Neural crest cell (in vitro differentiated cells): ENCODE measurements around the gene SLC17A9. TPM values are rescaled to one million over a fixed set of nuclear protein-coding genes. Genes with fewer than 3 reads are reported as not detected.

Source experiments
- DNase-seq: peaks from one replicate; pipeline ENCODE4 v3.0.0; 2021; ENCODE audit warnings: low read depth, mixed read lengths, low spot score
- H3K27ac Mint-ChIP-seq: one replicate; pipeline ENCODE4 v1.8.0; 2021; ENCODE audit warnings: mild to moderate bottlenecking, mixed read lengths; ENCODE audit not compliant: unreplicated experiment
- H3K27me3 Mint-ChIP-seq: 2 replicates; pipeline ENCODE4 v1.8.0; 2021; ENCODE audit warnings: low read depth, mild to moderate bottlenecking, mixed read lengths
- H3K36me3 Mint-ChIP-seq: 2 replicates; pipeline ENCODE4 v1.8.0; 2021; ENCODE audit warnings: low read depth, mild to moderate bottlenecking, mixed read lengths
- H3K4me1 Mint-ChIP-seq: 2 replicates; pipeline ENCODE4 v1.8.0; 2021; ENCODE audit warnings: mixed read lengths
- H3K4me3 Mint-ChIP-seq: one replicate; pipeline ENCODE4 v1.8.0; 2021; ENCODE audit warnings: mild to moderate bottlenecking, mixed read lengths
- H3K9me3 Mint-ChIP-seq: 2 replicates; pipeline ENCODE4 v1.8.0; 2021; ENCODE audit warnings: mixed read lengths
- long read RNA-seq: library from polyadenylated mRNA; unstranded; transcript quantifications from one replicate; pipeline ENCODE4 v2.0.0, GENCODE V29; 2020
- total RNA-seq: library from RNA; stranded (reverse); gene quantifications from 2 replicates; pipeline ENCODE4 v1.2.1, GENCODE V29; 2021
- TF ChIP-seq, protein P1 (sequence below): fragments of 200-600 bp; sonication (generic); conservative IDR thresholded peaks from 2 replicates; pipeline ENCODE4 v1.5.0; 2021; ENCODE audit warnings: antibody characterized with exemption, mild to moderate bottlenecking

Gene SLC17A9, protein sequence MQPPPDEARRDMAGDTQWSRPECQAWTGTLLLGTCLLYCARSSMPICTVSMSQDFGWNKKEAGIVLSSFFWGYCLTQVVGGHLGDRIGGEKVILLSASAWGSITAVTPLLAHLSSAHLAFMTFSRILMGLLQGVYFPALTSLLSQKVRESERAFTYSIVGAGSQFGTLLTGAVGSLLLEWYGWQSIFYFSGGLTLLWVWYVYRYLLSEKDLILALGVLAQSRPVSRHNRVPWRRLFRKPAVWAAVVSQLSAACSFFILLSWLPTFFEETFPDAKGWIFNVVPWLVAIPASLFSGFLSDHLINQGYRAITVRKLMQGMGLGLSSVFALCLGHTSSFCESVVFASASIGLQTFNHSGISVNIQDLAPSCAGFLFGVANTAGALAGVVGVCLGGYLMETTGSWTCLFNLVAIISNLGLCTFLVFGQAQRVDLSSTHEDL
- 1.2 and 1.4 TPM in 2 replicates for total RNA-seq
- long read RNA-seq, partial matches to known transcripts: 0 of 1 reads
- long read RNA-seq, other reads (novel, unspliced or antisense): 1 of 1 reads

GRCh38 chr20:62952373-62952967 lies at the start of gene SLC17A9:
Gene SLC17A9, plus strand, starts transcription at chr20:62952709. Its CDS starts 122 bp downstream, at chr20:62952831.
- peaks cover 17% of the 10 kb centered on the region for H3K4me1 Mint-ChIP-seq
- no peaks in the 10 kb centered on the region for H3K27me3 Mint-ChIP-seq
- DNase-seq: no peak
- H3K27ac Mint-ChIP-seq: no peak within 1 kb of the TSS
- no peak within 1 kb of the TSS for H3K4me3 Mint-ChIP-seq
- no peaks in the 10 kb centered on the region for H3K9me3 Mint-ChIP-seq
- peaks cover 18% of the 10 kb centered on the region for H3K36me3 Mint-ChIP-seq
- TF ChIP-seq, protein P1, sequence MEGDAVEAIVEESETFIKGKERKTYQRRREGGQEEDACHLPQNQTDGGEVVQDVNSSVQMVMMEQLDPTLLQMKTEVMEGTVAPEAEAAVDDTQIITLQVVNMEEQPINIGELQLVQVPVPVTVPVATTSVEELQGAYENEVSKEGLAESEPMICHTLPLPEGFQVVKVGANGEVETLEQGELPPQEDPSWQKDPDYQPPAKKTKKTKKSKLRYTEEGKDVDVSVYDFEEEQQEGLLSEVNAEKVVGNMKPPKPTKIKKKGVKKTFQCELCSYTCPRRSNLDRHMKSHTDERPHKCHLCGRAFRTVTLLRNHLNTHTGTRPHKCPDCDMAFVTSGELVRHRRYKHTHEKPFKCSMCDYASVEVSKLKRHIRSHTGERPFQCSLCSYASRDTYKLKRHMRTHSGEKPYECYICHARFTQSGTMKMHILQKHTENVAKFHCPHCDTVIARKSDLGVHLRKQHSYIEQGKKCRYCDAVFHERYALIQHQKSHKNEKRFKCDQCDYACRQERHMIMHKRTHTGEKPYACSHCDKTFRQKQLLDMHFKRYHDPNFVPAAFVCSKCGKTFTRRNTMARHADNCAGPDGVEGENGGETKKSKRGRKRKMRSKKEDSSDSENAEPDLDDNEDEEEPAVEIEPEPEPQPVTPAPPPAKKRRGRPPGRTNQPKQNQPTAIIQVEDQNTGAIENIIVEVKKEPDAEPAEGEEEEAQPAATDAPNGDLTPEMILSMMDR: no peak

DNA sequence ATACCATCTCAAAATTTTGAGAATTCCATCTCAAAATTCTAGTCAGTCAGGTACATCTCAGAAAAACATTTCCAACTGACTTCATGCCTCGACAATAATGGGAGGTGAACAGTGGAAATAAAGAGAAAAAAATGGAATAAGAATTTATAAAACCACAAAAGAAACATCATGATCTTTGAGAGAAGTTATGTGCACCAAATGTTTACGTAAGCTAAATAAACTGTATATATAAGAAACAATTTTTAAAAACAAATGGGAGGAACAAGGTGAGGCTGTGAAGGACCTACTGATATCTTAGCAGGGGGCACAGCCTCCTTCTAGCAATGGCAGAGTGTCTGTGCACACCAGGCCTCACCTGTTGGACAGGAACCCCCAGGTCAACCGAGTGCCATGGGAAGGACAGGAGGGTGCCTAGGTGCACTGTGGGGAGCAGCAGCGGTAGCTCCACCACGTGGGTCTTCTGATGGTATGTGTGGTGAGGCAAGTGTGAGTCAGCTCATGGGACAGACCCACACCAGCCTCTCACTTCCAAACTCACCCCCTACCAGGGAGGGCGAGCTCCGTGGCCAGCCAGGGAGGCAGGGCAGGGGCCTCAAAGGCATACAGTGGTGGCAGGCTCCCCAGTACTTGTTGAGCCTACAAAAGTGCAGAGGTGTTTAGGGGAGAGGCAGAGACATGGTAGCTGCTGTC lies 49.4 kb upstream of the SLC17A9 start:
- no peaks in the 10 kb centered on the region for H3K9me3 Mint-ChIP-seq
- H3K4me1 Mint-ChIP-seq: peaks cover 10% of the 10 kb centered on the region
- H3K4me3 Mint-ChIP-seq: no peak overlapping the region
- peaks cover 21% of the 10 kb centered on the region for H3K36me3 Mint-ChIP-seq
- no peak overlapping the region for H3K27ac Mint-ChIP-seq
- no peak for DNase-seq
- H3K27me3 Mint-ChIP-seq: no peaks in the 10 kb centered on the region
- TF ChIP-seq, protein P1: no peak

- H3K36me3 Mint-ChIP-seq: peaks cover 31% of the 10 kb centered on the region
- no peak overlapping the region for H3K4me3 Mint-ChIP-seq
- no peak for DNase-seq
- no peaks in the 10 kb centered on the region for H3K27me3 Mint-ChIP-seq
- H3K27ac Mint-ChIP-seq: no peak overlapping the region
- H3K9me3 Mint-ChIP-seq: no peaks in the 10 kb centered on the region
- H3K4me1 Mint-ChIP-seq: peaks cover 2% of the 10 kb centered on the region
- TF ChIP-seq, protein P1: no peak
Observed at GRCh38 chr20:62905536-62906117, 46.9 kb upstream of the SLC17A9 start.

- Mint-ChIP-seq H3K27ac (no peak overlapping the region), H3K36me3 (peaks cover 34% of the 10 kb centered on the region), H3K4me1 (no peaks in the 10 kb centered on the region), H3K27me3 (no peaks in the 10 kb centered on the region), H3K9me3 (no peaks in the 10 kb centered on the region), H3K4me3 (no peak overlapping the region)
- TF ChIP-seq, protein P1: no peak
- DNase-seq: no peak
Observed at GRCh38 chr20:62906209-62906608, 46.3 kb upstream of the SLC17A9 start.

DNA sequence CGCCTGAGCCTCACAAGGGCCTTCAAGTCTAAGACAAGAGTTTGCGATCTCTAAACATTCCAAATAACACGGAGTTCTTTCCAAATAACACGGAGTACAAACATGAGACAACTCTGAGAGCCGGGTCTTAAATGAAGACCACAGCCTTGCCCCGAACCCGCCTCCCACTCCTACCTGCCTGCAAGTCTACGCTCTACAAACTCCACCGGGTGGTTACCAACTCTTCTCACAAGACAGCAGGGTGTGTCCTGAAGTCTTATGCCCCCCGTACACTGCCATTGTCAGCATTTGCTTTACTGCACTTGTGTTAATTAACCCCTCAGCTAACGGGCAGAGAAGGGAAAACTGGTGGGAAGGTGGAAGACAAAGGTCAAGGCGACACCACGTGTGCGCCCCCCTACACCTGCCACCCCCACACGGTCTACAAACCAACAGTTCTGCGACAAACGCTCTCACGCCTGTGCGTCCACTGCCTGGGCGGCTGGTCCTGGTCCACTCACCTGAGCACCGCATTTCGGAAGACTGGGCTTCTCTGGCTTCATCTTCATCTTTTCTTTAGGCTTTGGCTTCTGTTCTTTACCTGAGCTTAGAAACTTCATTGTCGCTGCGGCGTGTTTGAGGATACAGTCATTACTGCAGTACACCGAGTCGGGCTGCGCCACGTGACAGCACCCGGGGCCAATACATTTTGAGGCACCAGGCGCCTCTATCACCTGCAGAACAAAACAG lies 45.7 kb upstream of the SLC17A9 start:
- no peak overlapping the region for H3K27ac Mint-ChIP-seq
- H3K4me1 Mint-ChIP-seq: no peaks in the 10 kb centered on the region
- H3K36me3 Mint-ChIP-seq: peaks cover 34% of the 10 kb centered on the region
- no peak overlapping the region for H3K4me3 Mint-ChIP-seq
- TF ChIP-seq, protein P1: no peak
- no peaks in the 10 kb centered on the region for H3K9me3 Mint-ChIP-seq
- no peak for DNase-seq
- no peaks in the 10 kb centered on the region for H3K27me3 Mint-ChIP-seq
